HepG2 (cell line): Measurements from ENCODE around the gene SEC24A. TPM values are rescaled to one million over a fixed set of nuclear protein-coding genes. Genes with fewer than 3 reads are reported as not detected.
A peak's percentile ranks its signal among the peaks of the same experiment; 100 is the strongest.

ENCODE experiments used
- CBX5 ChIP-seq: sonication (generic); formaldehyde crosslinking; IDR thresholded peaks from 2 replicates; pipeline ENCODE4 v1.4.0; 2020; ENCODE audit warnings: missing genetic modification reagents, borderline replicate concordance
- FLYWCH1 ChIP-seq: sonication (generic); formaldehyde crosslinking; IDR thresholded peaks from 2 replicates; pipeline ENCODE4 v1.8.1; 2023; ENCODE audit warnings: mild to moderate bottlenecking, missing genetic modification reagents
- HDAC2 ChIP-seq: sonication (generic); formaldehyde crosslinking; IDR thresholded peaks from 2 replicates; pipeline ENCODE4 v1.4.0; 2020; ENCODE audit warnings: missing genetic modification reagents
- MYPOP ChIP-seq: sonication (generic); formaldehyde crosslinking; IDR thresholded peaks from 2 replicates; pipeline ENCODE4 v1.8.1; 2023; ENCODE audit warnings: mild to moderate bottlenecking, moderate library complexity, missing genetic modification reagents
- NCOA5 ChIP-seq: sonication (generic); formaldehyde crosslinking; IDR thresholded peaks from 2 replicates; pipeline ENCODE4 v1.4.0; 2020; ENCODE audit warnings: missing genetic modification reagents
- POGK ChIP-seq: sonication (generic); formaldehyde crosslinking; conservative IDR thresholded peaks from 2 replicates; pipeline ENCODE4 v1.8.0; 2022; ENCODE audit warnings: mild to moderate bottlenecking, moderate library complexity, missing genetic modification reagents
- RFX5 ChIP-seq: IDR thresholded peaks from 2 replicates; pipeline ENCODE4 v1.6.1; 2011; ENCODE audit warnings: low read depth, low read length, improper control_type of control experiment
- SKIL ChIP-seq: sonication (generic); formaldehyde crosslinking; IDR thresholded peaks from 2 replicates; pipeline ENCODE4 v1.8.0; 2022; ENCODE audit warnings: missing genetic modification reagents, mild to moderate bottlenecking, moderate library complexity, borderline replicate concordance
- ZHX2 ChIP-seq, 2 experiments: sonication (generic) in 1 of 2; formaldehyde crosslinking in 1 of 2; IDR thresholded peaks; 2 replicates each; pipeline versions ENCODE4 v1.6.1 to v1.9.0; 2014 to 2022; ENCODE audit warnings: antibody characterized with exemption in 1 of 2, borderline replicate concordance in 1 of 2, inconsistent platforms in 1 of 2, low read depth in 1 of 2, missing genetic modification reagents in 1 of 2
- polyA plus RNA-seq, 8 experiments: library from polyadenylated mRNA; depleted of rRNA in 3 of 8; stranded (reverse) in 7 of 8; unstranded in 1 of 8; fragments of >200 nt; fragmentation: Illumina TruSeq in 4 of 8; extraction: Trizol in 4 of 8; gene quantifications; 2 replicates each; pipeline versions ENCODE4 v1.2.1 to v1.2.3, GENCODE V29; 2011 to 2016; ENCODE audit warnings: low read depth in 4 of 8, missing spikeins in 1 of 8, mixed read lengths in 1 of 8; ENCODE audit not compliant: insufficient read depth in 1 of 8
- total RNA-seq, 5 experiments: library from RNA; depleted of rRNA; stranded (reverse); fragments of >200 nt; fragmentation: Illumina TruSeq; extraction: Trizol; gene quantifications; 2 replicates each; pipeline ENCODE4 v1.2.3, GENCODE V29; 2016; ENCODE audit warnings: low read depth in 1 of 5
- TF ChIP-seq, protein P1 (sequence below): IDR thresholded peaks from 2 replicates; pipeline ENCODE4 v1.6.1; 2016; ENCODE audit warnings: missing compliant biosample characterization, missing genetic modification reagents, borderline replicate concordance
- TF ChIP-seq, protein P2 (sequence below): sonication (generic); formaldehyde crosslinking; IDR thresholded peaks from 2 replicates; pipeline ENCODE4 v1.8.1; 2023; ENCODE audit warnings: mild to moderate bottlenecking, inconsistent platforms, moderate library complexity, missing genetic modification reagents, borderline replicate concordance

The SEC24A gene
- total and polyA plus RNA-seq, 2 of the 13 experiments (the other 11 are each of a cell fraction or from before 2014, with no cell fraction given): 30.5 to 56.8 TPM

DNA sequence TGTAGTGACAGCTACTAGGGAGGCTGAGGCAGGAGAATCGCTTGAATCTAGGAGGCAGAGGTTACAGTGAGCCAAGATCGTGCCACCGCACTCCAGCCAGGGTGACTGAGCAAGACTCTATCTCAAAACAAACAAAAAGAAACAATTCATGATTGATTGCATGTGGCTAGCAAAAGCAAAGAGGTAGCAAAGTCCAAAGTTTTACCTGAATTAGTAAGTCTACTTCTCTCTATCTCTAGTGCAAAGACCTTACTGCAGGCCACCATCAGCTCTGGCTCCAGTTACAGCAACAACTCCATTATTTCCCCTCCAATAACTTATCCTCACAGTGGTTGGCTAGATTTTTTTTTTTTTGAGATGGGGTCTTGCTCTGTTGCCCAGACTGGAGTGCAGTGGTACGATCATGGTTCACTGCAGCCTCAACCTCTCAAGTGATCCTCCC is 9.8 kb upstream of the SEC24A start (continued):
- TF ChIP-seq, protein P1, sequence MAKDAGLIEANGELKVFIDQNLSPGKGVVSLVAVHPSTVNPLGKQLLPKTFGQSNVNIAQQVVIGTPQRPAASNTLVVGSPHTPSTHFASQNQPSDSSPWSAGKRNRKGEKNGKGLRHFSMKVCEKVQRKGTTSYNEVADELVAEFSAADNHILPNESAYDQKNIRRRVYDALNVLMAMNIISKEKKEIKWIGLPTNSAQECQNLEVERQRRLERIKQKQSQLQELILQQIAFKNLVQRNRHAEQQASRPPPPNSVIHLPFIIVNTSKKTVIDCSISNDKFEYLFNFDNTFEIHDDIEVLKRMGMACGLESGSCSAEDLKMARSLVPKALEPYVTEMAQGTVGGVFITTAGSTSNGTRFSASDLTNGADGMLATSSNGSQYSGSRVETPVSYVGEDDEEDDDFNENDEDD (CRISPR knock-in tag): no peak
- no peak for TF ChIP-seq SKIL (CRISPR knock-in tag)
- TF ChIP-seq ZHX2 (IDR thresholded peaks at IDR 0.05; ENCODE audit: low read depth): no peak
- no peak; the same call in 1 of the 2 replicates for TF ChIP-seq ZHX2 (CRISPR knock-in tag; IDR thresholded peaks at IDR 0.05; ENCODE audit: borderline replicate concordance)
- TF ChIP-seq MYPOP: no peak
- TF ChIP-seq, protein P2, sequence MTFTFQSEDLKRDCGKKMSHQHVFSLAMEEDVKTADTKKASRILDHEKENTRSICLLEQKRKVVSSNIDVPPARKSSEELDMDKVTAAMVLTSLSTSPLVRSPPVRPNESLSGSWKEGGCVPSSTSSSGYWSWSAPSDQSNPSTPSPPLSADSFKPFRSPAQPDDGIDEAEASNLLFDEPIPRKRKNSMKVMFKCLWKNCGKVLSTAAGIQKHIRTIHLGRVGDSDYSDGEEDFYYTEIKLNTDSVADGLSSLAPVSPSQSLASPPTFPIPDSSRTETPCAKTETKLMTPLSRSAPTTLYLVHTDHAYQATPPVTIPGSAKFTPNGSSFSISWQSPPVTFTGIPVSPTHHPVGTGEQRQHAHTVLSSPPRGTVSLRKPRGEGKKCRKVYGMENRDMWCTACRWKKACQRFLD (CRISPR knock-in tag): no peak
- TF ChIP-seq RFX5: no peak
- no peak for TF ChIP-seq NCOA5 (CRISPR knock-in tag)
- TF ChIP-seq POGK (CRISPR knock-in tag): no peak
- TF ChIP-seq FLYWCH1 (CRISPR knock-in tag): no peak
- TF ChIP-seq CBX5 (CRISPR knock-in tag): no peak; the same call in 1 of the 2 replicates
- TF ChIP-seq HDAC2 (CRISPR knock-in tag): peak; percentile 96
